ENCODE measurements around the gene SLC22A23. TPM values are rescaled to one million over a fixed set of nuclear protein-coding genes. Genes with fewer than 3 reads are reported as not detected.

The SLC22A23 gene
- total RNA-seq, 2 donors from 2014 or later, result 85.7 to 89.5 TPM

DNA sequence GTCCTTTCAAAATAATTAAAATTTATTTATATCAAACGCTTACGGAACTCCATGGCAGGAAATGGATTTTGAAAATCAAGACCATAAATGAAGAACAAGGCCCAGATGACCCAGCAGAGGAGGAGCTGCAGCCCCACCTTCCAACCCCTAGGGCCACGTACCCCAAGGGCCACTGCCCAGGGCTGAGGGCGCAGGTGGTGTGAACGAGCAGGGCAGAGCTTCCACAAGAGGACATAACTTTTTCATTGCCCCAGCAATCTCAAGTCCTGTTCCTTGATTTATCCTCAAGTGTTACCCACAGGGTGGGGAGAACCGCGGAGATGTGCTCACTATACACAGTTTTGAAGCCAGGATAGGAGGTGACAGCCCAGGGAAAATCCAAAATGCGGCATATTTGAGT, 155.3 kb downstream of the SLC22A23 start:
- H3K27ac ChIP-seq, result no peak overlapping the region
- H3K27me3 ChIP-seq, result no peaks in the 10 kb centered on the region
- H3K36me3 ChIP-seq, result no peaks in the 10 kb centered on the region
- no peak for DNase-seq
- H3K9me3 ChIP-seq, result no peaks in the 10 kb centered on the region
- no peak for TF ChIP-seq CTCF (IDR thresholded peaks at IDR 0.05)
- intact Hi-C loops (cut with DNase I), result no loop called here
- no peak overlapping the region for H3K9ac ChIP-seq (ENCODE audit: low read depth in 2 of 2, low read length in 2 of 2)
- no peak overlapping the region for H3K4me3 ChIP-seq
- no peaks in the 10 kb centered on the region for H3K4me1 ChIP-seq

GRCh38 chr6:3299221-3299620, 157.6 kb downstream of the SLC22A23 start:
- Histone ChIP-seq H3K9ac (ENCODE audit: low read depth in 2 of 2, low read length in 2 of 2) (no peak overlapping the region), H3K36me3 (no peaks in the 10 kb centered on the region), H3K9me3 (no peaks in the 10 kb centered on the region), H3K4me1 (no peaks in the 10 kb centered on the region), H3K4me3 (no peak overlapping the region), H3K27me3 (no peaks in the 10 kb centered on the region), H3K27ac (no peak overlapping the region)
- no peak for DNase-seq
- intact Hi-C loops (cut with DNase I), result no loop called here
- TF ChIP-seq CTCF (IDR thresholded peaks at IDR 0.05), result no peak

GRCh38 chr6:3297909-3298308, 158.9 kb downstream of the SLC22A23 start:
- H3K36me3 ChIP-seq, result no peaks in the 10 kb centered on the region

GRCh38 chr6:3297006-3297405, 159.8 kb downstream of the SLC22A23 start:
- H3K36me3 ChIP-seq, result no peaks in the 10 kb centered on the region
- no peak for TF ChIP-seq CTCF (IDR thresholded peaks at IDR 0.05)
- no peak overlapping the region for H3K4me3 ChIP-seq
- H3K9ac ChIP-seq (ENCODE audit: low read depth in 2 of 2, low read length in 2 of 2), result no peak overlapping the region
- intact Hi-C loops (cut with DNase I), result no loop called here
- no peaks in the 10 kb centered on the region for H3K4me1 ChIP-seq
- no peak overlapping the region for H3K27ac ChIP-seq
- H3K9me3 ChIP-seq, result no peaks in the 10 kb centered on the region
- H3K27me3 ChIP-seq, result no peaks in the 10 kb centered on the region
- DNase-seq, result no peak

More at GRCh38 chr6:3297909-3298308, 158.9 kb downstream of the SLC22A23 start:
- no peak for TF ChIP-seq CTCF (IDR thresholded peaks at IDR 0.05)
- Histone ChIP-seq H3K9me3 (no peaks in the 10 kb centered on the region), H3K4me1 (no peaks in the 10 kb centered on the region), H3K27ac (no peak overlapping the region), H3K4me3 (no peak overlapping the region), H3K27me3 (no peaks in the 10 kb centered on the region), H3K9ac (ENCODE audit: low read depth in 2 of 2, low read length in 2 of 2) (no peak overlapping the region)
- no peak for DNase-seq
- intact Hi-C loops (cut with DNase I), result no loop called here

- H3K9me3 ChIP-seq, result no peaks in the 10 kb centered on the region
- H3K9ac ChIP-seq (ENCODE audit: low read depth in 2 of 2, low read length in 2 of 2), result no peak overlapping the region
- H3K4me1 ChIP-seq, result no peaks in the 10 kb centered on the region
- intact Hi-C loops (cut with DNase I), result no loop called here
- no peak overlapping the region for H3K27ac ChIP-seq
- no peaks in the 10 kb centered on the region for H3K36me3 ChIP-seq
- no peak overlapping the region for H3K4me3 ChIP-seq
- no peak for DNase-seq
- no peak for TF ChIP-seq CTCF (IDR thresholded peaks at IDR 0.05)
- H3K27me3 ChIP-seq, result no peaks in the 10 kb centered on the region
Observed at GRCh38 chr6:3296537-3296936, 160.3 kb downstream of the SLC22A23 start.

DNA sequence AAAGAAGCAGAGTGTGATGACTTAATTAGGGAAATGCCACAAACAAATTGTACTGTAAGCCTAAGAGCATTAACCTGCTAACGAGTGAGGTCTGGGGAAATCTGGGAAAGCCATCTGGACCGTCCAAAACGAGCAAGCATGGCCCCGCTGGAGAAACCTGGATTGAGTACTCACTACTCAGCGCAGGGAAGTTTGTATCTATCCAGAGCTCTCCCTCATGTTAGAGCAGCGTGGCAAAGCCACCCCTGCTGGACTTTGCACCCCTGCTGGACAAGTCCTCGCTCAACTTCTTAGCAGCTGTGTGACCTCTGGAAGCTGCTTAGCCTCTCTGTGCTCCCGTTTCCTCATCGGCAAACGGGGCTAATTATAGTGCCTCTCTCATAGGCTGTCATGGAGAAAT, 160.8 kb downstream of the SLC22A23 start:
- Histone ChIP-seq H3K4me1 (no peaks in the 10 kb centered on the region), H3K4me3 (no peak overlapping the region), H3K36me3 (no peaks in the 10 kb centered on the region), H3K27me3 (no peaks in the 10 kb centered on the region), H3K9me3 (no peaks in the 10 kb centered on the region), H3K27ac (no peak overlapping the region), H3K9ac (ENCODE audit: low read depth in 2 of 2, low read length in 2 of 2) (no peak overlapping the region)
- DNase-seq, result no peak
- intact Hi-C loops (cut with DNase I), result no loop called here
- no peak for TF ChIP-seq CTCF (IDR thresholded peaks at IDR 0.05)

Measured in colonic mucosa (tissue), 4 donors.